Stomach (tissue), 9 donors: ENCODE results near the gene NR3C1. TPM values are rescaled to one million over a fixed set of nuclear protein-coding genes. Genes with fewer than 3 reads are reported as not detected.
"Not testable (repeated sequence)": the region's sequence is repeated elsewhere in the genome, so short reads cannot be mapped to it uniquely, and the experiment has no call there.

Experiments
- DNase-seq, 2 donors: peaks; one replicate each; pipeline versions ENCODE4 v3.0.0 to v3.0.0-alpha.2; 2013 to 2019
- H3K27ac ChIP-seq, 5 donors: fragments of 200-600 bp in 4 of 5; sonication (generic) in 4 of 5; one replicate each; pipeline ENCODE4 v1.5.1; 2013 to 2019; ENCODE audit warnings: mild to moderate bottlenecking in 1 of 5, moderate library complexity in 1 of 5
- H3K27me3 ChIP-seq, 3 donors: fragments of 200-600 bp; sonication (generic); one replicate each; pipeline ENCODE4 v1.5.1; 2017 to 2019; ENCODE audit warnings: mixed run types in 1 of 3
- H3K36me3 ChIP-seq, 4 donors: fragments of 200-600 bp; sonication (generic); 1 replicate in 3 of 4; 2 replicates in 1 of 4; pipeline ENCODE4 v1.5.1; 2016 to 2019
- H3K4me1 ChIP-seq, 4 donors: fragments of 200-600 bp; sonication (generic); one replicate each; pipeline ENCODE4 v1.5.1; 2016 to 2019
- H3K4me3 ChIP-seq, 4 donors: fragments of 200-600 bp; sonication (generic) in 3 of 4; one replicate each; pipeline ENCODE4 v1.5.1; 2016 to 2019; ENCODE audit warnings: mild to moderate bottlenecking in 1 of 4
- H3K9me3 ChIP-seq, 4 donors: fragments of 200-600 bp; sonication (generic); one replicate each; pipeline ENCODE4 v1.5.1; 2016 to 2019
- EP300 ChIP-seq: sonication (generic); formaldehyde crosslinking; IDR thresholded peaks from one replicate; pipeline ENCODE4 v1.6.1; 2017; ENCODE audit warnings: antibody characterized with exemption
- POLR2A ChIP-seq, 4 donors: fragments of 450-650 bp; IDR thresholded peaks; one replicate each; pipeline ENCODE4 v1.6.1; 2016; ENCODE audit warnings: antibody characterized with exemption in 4 of 4, control low read depth in 2 of 4, mild to moderate bottlenecking in 1 of 4, moderate library complexity in 1 of 4
- POLR2AphosphoS5 ChIP-seq, 3 donors: sonication (generic); formaldehyde crosslinking; IDR thresholded peaks; one replicate each; pipeline ENCODE4 v1.6.1; 2016; ENCODE audit warnings: antibody characterized with exemption in 3 of 3
- WGBS, 5 donors: extraction: QIAGEN DNeasy Blood & Tissue Kit in 3 of 5; methylation state at CpG; one replicate each; pipeline versions ENCODE4 v1.1.5 to v1.1.7; 2013 to 2018; 5-methylcytosine and 5-hydroxymethylcytosine counted together
- intact Hi-C: fragments of 100-400 bp; cut with DNase I; formaldehyde crosslinking; loops from one replicate; pipeline ENCODE4 v1.15.1; 2023; ENCODE audit warnings: low total_unique reads
- polyA plus RNA-seq, 3 donors: library from polyadenylated mRNA; stranded (reverse); fragments of 200-250 nt; gene quantifications; one replicate each; pipeline ENCODE4 v1.2.3, GENCODE V29; 2013
- total RNA-seq, 5 donors: library from RNA; depleted of rRNA; stranded (reverse); fragments of >200 nt; gene quantifications; one replicate each; pipeline versions ENCODE4 v1.1.0 to v1.2.3, GENCODE V29; 2014 to 2016
- TF ChIP-seq, protein P1 (sequence below), 7 experiments: fragments of 450-650 bp in 4 of 7; fragments of 200-600 bp in 3 of 7; sonication (generic) in 3 of 7; IDR thresholded peaks; one replicate each; pipeline ENCODE4 v1.5.1; 2016 to 2019; ENCODE audit warnings: antibody characterized with exemption in 7 of 7, control low read depth in 2 of 7, mild to moderate bottlenecking in 1 of 7
- donor health status: healthy with polysubstance abuse.
- donor health status: Bipolar disorder and iron deficiency.
- donor health status: healthy.

NR3C1 gene
- total and polyA plus RNA-seq, 8 donors, result 6.4 to 82.8 (median 15.8) TPM

DNA sequence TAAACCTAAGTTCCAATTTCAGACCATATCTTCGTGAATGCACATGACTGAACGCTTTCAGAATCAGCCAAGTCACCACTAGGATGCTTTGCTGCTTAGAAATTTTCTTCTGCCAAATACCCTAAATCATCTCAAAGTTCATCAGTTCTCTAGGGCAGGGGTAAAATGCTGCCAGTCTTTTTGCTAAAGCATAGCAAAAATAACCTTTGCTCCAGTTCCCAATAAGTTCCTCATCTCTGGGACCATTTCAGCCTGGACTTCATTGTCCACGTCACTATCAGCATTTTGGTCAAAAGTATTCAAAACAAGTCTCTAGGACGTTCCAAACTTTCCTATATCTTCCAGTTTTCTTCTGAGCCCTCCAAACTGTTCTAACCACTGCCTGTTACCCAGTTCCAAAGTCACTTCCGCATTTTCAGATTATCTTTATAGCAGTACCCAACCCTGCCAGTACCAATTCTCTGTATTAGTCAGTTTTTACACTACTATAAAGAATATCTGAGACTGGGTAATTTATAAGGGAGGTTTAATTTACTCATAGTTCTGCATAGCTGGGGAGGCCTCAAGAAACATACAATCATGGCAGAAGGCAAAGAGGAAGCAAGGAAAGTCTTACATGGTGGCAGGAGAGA lies 74.8 kb downstream of the NR3C1 start:
- Histone ChIP-seq H3K36me3 (no peaks in the 10 kb centered on the region), H3K27me3 (no peaks in the 10 kb centered on the region), H3K9me3 (peaks cover 0 to 5% (median 0%) of the 10 kb centered on the region in 4 donors), H3K4me1 (peaks cover 0 to 45% (median 8%) of the 10 kb centered on the region in 4 donors), H3K27ac (no peak overlapping the region), H3K4me3 (no peak overlapping the region)
- 89 to 96% (median 93%) methylated on average over 5 of the region's 5 CpGs for WGBS, 5 donors
- no peak for DNase-seq
- no peak for TF ChIP-seq POLR2A (IDR thresholded peaks at IDR 0.05)
- TF ChIP-seq POLR2AphosphoS5 (IDR thresholded peaks at IDR 0.05), result no peak
- TF ChIP-seq, protein P1, sequence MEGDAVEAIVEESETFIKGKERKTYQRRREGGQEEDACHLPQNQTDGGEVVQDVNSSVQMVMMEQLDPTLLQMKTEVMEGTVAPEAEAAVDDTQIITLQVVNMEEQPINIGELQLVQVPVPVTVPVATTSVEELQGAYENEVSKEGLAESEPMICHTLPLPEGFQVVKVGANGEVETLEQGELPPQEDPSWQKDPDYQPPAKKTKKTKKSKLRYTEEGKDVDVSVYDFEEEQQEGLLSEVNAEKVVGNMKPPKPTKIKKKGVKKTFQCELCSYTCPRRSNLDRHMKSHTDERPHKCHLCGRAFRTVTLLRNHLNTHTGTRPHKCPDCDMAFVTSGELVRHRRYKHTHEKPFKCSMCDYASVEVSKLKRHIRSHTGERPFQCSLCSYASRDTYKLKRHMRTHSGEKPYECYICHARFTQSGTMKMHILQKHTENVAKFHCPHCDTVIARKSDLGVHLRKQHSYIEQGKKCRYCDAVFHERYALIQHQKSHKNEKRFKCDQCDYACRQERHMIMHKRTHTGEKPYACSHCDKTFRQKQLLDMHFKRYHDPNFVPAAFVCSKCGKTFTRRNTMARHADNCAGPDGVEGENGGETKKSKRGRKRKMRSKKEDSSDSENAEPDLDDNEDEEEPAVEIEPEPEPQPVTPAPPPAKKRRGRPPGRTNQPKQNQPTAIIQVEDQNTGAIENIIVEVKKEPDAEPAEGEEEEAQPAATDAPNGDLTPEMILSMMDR (IDR thresholded peaks at IDR 0.05), result no peak
- no peak for TF ChIP-seq EP300
- intact Hi-C loops, result no loop called here

GRCh38 chr5:143325086-143325485 lies 78.4 kb downstream of the NR3C1 start:
- intact Hi-C loops, H3K36me3 ChIP-seq, H3K27ac ChIP-seq, H3K9me3 ChIP-seq, H3K4me3 ChIP-seq, H3K27me3 ChIP-seq, DNase-seq: not testable (repeated sequence)
- WGBS, 5 donors, result 91 to 97% (median 94%) methylated on average over 4 of the region's 4 CpGs
- H3K4me1 ChIP-seq, result peaks cover 12 to 73% (median 35%) of the 10 kb centered on the region in 4 donors

DNA sequence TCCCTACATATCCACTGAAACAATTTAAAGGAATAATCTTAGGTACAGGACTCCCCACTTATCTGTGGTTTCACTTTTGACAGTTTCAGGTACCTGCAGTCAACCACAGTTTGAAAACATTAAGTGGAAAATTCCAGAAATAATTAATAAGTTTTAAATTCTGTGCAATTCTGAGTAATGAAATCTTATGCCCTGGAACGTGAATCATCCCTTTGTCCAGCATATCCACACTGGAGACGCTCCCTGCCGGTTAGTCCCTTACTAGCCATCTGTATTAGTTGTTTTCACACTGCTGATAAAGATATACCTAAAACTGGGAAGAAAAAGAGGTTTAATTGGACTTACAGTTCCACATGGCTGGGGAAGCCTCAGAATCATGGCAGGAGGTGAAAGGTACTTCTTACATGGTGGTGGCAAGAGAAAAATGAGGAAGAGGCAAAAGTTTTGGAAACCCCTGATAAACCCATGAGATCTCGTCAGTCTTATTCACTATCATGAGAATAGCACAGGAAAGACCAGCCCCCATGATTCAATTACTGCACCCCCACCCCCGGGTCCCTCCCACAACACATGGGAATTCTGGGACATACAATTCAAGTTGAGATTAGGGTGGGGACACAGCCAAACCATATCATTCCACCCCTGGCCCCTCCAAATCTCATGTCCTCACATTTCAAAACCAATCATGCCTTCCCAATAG lies 80.4 kb downstream of the NR3C1 start:
- 88 to 95% (median 92%) methylated on average over 5 of the region's 5 CpGs for WGBS, 5 donors
- H3K27me3 ChIP-seq, H3K4me3 ChIP-seq, intact Hi-C loops, H3K36me3 ChIP-seq, DNase-seq, H3K9me3 ChIP-seq: not testable (repeated sequence)
- Histone ChIP-seq H3K4me1 (peaks cover 23 to 82% (median 51%) of the 10 kb centered on the region in 4 donors), H3K27ac (peak overlapping the region in 1 of 5 donors; percentile 9)

DNA sequence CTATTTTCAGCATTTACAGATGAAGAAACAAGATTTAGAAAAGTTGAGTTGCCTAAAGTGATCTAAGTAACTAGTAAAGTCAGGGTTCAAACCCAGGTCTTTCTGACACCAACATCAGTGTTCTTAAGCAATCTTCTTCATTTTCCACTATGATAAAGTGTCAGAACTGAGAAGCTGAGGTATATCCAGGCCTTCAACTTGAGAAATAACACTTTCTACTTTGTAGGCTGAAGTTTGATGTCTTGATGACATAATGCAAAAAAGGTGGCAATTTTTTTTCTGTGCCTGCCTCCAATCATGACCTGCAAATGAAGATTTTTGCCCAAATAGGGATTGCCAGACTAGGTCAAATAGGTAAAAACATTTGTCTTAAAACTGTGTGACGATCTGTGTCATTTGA lies 81.3 kb downstream of the NR3C1 start:
- Histone ChIP-seq H3K4me1 (peaks cover 31 to 90% (median 59%) of the 10 kb centered on the region in 4 donors), H3K27me3 (no peaks in the 10 kb centered on the region), H3K4me3 (no peak overlapping the region), H3K36me3 (no peaks in the 10 kb centered on the region), H3K9me3 (no peaks in the 10 kb centered on the region), H3K27ac (no peak overlapping the region)
- 82 to 96% (median 94%) methylated on average over 1 of the region's 1 CpG for WGBS, 5 donors
- TF ChIP-seq POLR2A (IDR thresholded peaks at IDR 0.05), result no peak
- TF ChIP-seq EP300, result no peak
- TF ChIP-seq POLR2AphosphoS5 (IDR thresholded peaks at IDR 0.05), result no peak
- TF ChIP-seq, protein P1 (IDR thresholded peaks at IDR 0.05), result no peak
- DNase-seq, result no peak
- intact Hi-C loops, result no loop called here

GRCh38 chr5:143319437-143320227 lies 83.9 kb downstream of the NR3C1 start:
- Histone ChIP-seq H3K27me3 (no peaks in the 10 kb centered on the region), H3K9me3 (no peaks in the 10 kb centered on the region), H3K27ac (peak overlapping the region in 3 of 5 donors; percentile 21 to 40 (median 30)), H3K36me3 (no peaks in the 10 kb centered on the region), H3K4me3 (no peak overlapping the region), H3K4me1 (peaks cover 49 to 100% (median 72%) of the 10 kb centered on the region in 4 donors)
- WGBS, 5 donors, result 26 to 45% (median 41%) methylated on average over 5 of the region's 5 CpGs
- intact Hi-C loops, result no loop called here
- peak in 1 of 2 donors; percentile 56 for DNase-seq
- TF ChIP-seq POLR2AphosphoS5 (IDR thresholded peaks at IDR 0.05) (peak in 1 of 3 donors; percentile 13), POLR2A (IDR thresholded peaks at IDR 0.05) (no peak)
